ENCODE data around the gene KRT75. TPM values are rescaled to one million over a fixed set of nuclear protein-coding genes. Genes with fewer than 3 reads are reported as not detected.

The KRT75 gene
- total RNA-seq, 1 donor from 2014 or later: not detected

DNA sequence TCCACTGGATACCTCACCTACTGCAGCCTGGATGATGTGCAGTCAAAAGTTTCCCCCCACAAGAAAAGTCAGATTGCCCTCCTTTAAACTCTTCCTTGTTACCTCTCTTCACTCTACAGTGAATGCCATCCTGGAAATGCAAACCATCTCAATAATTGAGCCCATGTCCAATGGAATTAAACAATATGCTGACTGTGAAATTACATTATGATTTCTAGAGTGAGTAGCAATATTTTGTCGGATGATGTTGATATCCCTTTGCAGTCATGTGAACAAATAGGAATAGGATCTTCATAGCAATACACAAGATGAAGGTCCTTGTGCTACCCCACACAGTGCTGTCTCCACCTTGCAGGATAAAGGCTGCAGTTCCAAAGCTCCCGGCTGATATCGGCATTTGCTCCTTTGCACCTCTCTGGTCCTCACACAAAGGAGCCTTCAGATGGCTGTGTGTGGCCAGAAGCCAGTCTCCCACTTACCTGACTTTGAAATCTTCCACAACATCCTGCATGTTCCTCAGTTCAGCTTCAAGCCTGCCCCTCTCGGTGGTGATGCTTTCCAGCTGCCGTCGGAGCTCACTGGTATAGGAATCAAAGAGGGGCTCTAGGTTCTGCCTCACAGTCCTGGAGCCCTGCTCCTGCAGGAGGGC lies 1.5 kb downstream of the KRT75 start:
- Mint-ChIP-seq H3K4me3 (ENCODE audit: unreplicated experiment) (no peak overlapping the region), H3K9me3 (ENCODE audit: low read depth) (no peaks in the 10 kb centered on the region), H3K27me3 (ENCODE audit: low read depth) (peaks cover 81% of the 10 kb centered on the region), H3K27ac (ENCODE audit: unreplicated experiment) (no peak overlapping the region), H3K4me1 (ENCODE audit: low read depth) (no peaks in the 10 kb centered on the region), H3K36me3 (ENCODE audit: low read depth) (peaks cover 4% of the 10 kb centered on the region)
- TF ChIP-seq, protein P1, sequence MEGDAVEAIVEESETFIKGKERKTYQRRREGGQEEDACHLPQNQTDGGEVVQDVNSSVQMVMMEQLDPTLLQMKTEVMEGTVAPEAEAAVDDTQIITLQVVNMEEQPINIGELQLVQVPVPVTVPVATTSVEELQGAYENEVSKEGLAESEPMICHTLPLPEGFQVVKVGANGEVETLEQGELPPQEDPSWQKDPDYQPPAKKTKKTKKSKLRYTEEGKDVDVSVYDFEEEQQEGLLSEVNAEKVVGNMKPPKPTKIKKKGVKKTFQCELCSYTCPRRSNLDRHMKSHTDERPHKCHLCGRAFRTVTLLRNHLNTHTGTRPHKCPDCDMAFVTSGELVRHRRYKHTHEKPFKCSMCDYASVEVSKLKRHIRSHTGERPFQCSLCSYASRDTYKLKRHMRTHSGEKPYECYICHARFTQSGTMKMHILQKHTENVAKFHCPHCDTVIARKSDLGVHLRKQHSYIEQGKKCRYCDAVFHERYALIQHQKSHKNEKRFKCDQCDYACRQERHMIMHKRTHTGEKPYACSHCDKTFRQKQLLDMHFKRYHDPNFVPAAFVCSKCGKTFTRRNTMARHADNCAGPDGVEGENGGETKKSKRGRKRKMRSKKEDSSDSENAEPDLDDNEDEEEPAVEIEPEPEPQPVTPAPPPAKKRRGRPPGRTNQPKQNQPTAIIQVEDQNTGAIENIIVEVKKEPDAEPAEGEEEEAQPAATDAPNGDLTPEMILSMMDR (IDR thresholded peaks at IDR 0.05): no peak
- no peak for DNase-seq (ENCODE audit: low spot score)

DNA sequence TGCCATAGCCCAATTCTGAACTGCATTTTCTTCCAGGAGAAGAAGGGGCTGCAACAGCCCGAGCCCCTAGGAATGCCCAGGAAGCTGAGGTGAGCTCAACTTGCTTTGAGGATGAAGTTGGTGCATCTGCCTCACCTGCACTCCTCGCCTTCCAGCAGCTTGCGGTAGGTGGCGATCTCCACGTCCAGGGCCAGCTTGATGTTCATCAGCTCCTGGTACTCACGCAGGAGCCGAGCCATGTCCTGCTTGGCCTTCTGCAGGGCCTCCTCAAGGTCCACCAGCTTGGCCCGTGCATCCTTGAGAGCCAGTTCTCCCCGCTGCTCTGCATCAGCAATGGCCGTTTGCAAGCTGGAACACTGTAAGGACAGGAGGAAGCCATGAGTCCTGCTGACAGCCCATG lies 6.0 kb downstream of the KRT75 start:
- Mint-ChIP-seq H3K27ac (ENCODE audit: unreplicated experiment) (no peak overlapping the region), H3K36me3 (ENCODE audit: low read depth) (peaks cover 4% of the 10 kb centered on the region), H3K9me3 (ENCODE audit: low read depth) (no peaks in the 10 kb centered on the region), H3K4me3 (ENCODE audit: unreplicated experiment) (no peak overlapping the region), H3K27me3 (ENCODE audit: low read depth) (peaks cover 69% of the 10 kb centered on the region), H3K4me1 (ENCODE audit: low read depth) (no peaks in the 10 kb centered on the region)
- no peak for DNase-seq (ENCODE audit: low spot score)
- TF ChIP-seq, protein P1 (IDR thresholded peaks at IDR 0.05): no peak

DNA sequence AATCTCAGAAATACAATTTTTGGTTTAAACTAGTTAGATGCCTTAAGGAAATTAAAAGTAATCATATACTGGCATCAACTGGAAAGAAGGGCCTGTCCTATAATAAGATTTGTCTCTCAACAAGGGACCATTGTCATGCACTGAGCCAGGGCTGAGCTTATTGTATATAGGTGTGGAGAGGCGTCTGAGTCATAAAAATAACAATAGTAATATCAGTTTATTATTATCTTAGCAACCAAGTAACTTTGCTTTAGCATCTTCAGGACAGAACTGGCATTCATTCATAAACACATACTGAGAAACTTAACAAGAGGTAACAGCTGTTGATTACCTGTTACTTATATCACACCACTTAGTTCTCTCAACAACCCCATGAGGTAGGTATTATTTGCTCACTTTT lies 7.1 kb downstream of the KRT75 start:
- Mint-ChIP-seq H3K4me3 (ENCODE audit: unreplicated experiment) (no peak overlapping the region), H3K27me3 (ENCODE audit: low read depth) (peaks cover 68% of the 10 kb centered on the region), H3K4me1 (ENCODE audit: low read depth) (no peaks in the 10 kb centered on the region), H3K27ac (ENCODE audit: unreplicated experiment) (no peak overlapping the region), H3K9me3 (ENCODE audit: low read depth) (no peaks in the 10 kb centered on the region), H3K36me3 (ENCODE audit: low read depth) (peaks cover 4% of the 10 kb centered on the region)
- TF ChIP-seq, protein P1 (IDR thresholded peaks at IDR 0.05): no peak
- no peak for DNase-seq (ENCODE audit: low spot score)

DNA sequence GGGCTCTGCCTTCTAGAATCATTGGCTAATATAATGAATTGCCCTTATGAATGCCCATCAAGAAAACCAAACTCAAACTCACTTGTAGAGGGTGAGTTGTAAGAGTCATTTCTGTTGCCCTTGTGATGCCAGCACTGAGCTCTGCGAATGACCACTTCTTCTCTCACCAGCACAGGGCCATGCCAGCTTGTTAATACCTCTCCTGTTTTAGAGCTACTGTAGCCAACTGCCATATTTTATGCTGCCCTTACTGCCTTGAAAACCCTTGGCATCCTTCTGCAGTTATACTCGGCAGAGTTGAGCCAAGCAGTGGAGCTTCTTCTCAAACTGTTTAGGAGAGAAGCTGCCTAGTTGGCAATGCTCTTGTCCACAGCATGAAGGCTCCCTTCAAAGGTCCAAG lies 8.1 kb downstream of the KRT75 start:
- Mint-ChIP-seq H3K36me3 (ENCODE audit: low read depth) (peaks cover 4% of the 10 kb centered on the region), H3K4me1 (ENCODE audit: low read depth) (no peaks in the 10 kb centered on the region), H3K9me3 (ENCODE audit: low read depth) (no peaks in the 10 kb centered on the region), H3K4me3 (ENCODE audit: unreplicated experiment) (no peak overlapping the region), H3K27ac (ENCODE audit: unreplicated experiment) (no peak overlapping the region), H3K27me3 (ENCODE audit: low read depth) (peaks cover 71% of the 10 kb centered on the region)
- DNase-seq (ENCODE audit: low spot score): no peak
- TF ChIP-seq, protein P1 (IDR thresholded peaks at IDR 0.05): no peak

DNA sequence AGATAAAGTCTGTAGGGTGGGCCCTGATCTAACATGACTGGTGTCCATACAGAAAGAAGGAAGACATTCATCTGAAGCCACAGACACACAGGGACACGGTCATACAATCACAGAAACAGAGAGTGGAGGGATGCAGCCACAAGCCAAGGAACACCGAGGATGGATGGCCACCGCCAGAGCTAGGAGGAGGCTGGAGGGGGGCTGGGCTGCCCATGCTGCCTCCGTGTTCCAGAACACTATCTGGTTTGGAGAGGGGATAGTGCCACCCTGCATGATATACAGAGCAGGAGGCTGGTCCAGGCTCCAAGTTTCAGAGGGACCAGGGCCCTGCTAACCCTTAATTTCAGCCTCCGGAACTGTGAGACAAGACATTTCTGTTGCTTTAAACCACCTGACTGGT lies 8.7 kb downstream of the KRT75 start:
- TF ChIP-seq, protein P1 (IDR thresholded peaks at IDR 0.05): no peak
- Mint-ChIP-seq H3K36me3 (ENCODE audit: low read depth) (peaks cover 4% of the 10 kb centered on the region), H3K4me3 (ENCODE audit: unreplicated experiment) (no peak overlapping the region), H3K27me3 (ENCODE audit: low read depth) (peaks cover 66% of the 10 kb centered on the region), H3K4me1 (ENCODE audit: low read depth) (no peaks in the 10 kb centered on the region), H3K27ac (ENCODE audit: unreplicated experiment) (no peak overlapping the region), H3K9me3 (ENCODE audit: low read depth) (no peaks in the 10 kb centered on the region)
- DNase-seq (ENCODE audit: low spot score): no peak

Data from chondrocyte (in vitro differentiated cells).